GM19043 (cell line): ENCODE data around the gene MINK1.
"Not testable (repeated sequence)": the region's sequence is repeated elsewhere in the genome, so short reads cannot be mapped to it uniquely, and the experiment has no call there.

Experiments used
- ATAC-seq: cut with Tn5 transposase; IDR thresholded peaks from one replicate; pipeline ENCODE4 v1.9.1; 2021; ENCODE audit warnings: low read depth; ENCODE audit not compliant: unreplicated experiment

Gene MINK1

DNA sequence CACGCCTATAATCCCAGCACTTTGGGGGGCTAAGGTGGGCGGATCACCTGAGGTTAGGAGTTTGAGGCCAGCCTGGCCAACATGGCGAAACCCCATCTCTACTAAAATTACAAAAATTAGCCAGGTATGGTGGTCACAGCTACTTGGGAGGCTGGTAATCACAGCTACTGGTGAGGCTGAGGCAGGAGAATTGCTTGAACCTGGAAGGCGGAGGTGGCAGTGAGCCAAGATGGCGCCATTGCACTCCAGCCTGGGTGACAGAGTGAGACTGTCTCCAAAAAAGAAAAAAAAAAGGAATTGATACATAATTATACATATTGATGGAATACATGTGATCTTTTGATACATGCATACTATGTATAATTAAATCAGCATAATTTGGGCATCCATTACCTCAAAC lies 34.4 kb downstream of the MINK1 start:
- not testable (repeated sequence) for ATAC-seq

GRCh38 chr17:4869058-4869998 lies 36.2 kb downstream of the MINK1 start:
- not testable (repeated sequence) for ATAC-seq

GRCh38 chr17:4870855-4871254 lies 37.7 kb downstream of the MINK1 start:
- no peak for ATAC-seq

DNA sequence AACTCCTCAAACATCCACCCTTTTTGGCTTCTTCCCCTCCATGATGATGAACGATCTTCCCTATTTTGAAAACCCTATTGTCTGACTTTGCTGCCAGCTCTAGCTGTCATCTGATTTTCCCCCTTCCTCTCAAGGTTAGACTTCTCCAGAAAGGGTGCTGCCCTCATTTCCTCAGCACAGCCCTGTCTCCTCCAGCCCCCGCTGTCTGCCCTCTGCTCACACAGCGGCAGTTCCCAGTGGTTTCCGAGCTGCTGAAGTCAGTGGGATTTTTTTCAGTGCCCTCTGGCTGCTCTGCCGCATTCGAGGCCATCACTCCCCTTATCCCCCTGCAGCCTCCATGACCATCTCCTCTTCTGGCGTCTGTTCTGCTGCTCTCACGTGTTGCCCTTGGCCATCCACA lies 39.6 kb downstream of the MINK1 start:
- no peak for ATAC-seq

DNA sequence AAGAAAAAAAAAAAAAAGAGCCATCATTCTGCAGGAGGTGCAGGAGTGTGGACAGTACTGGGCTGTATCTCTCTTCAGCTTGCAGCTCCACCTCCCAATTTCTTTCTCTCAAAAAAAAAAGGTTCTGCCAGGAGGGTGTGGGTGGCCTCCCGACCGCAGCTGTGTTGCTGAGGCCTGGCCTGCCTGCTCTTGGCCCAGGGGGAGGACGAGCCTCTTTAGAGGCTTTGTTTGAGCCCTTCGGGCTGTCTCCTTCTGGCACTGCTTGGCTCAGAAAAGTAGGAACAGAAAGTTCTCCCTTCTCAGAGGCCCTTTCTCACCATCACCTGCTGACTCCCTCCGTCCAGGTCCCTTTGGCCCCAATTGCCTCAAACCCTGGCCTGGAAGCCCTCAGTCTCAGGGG lies 43.9 kb downstream of the MINK1 start:
- no peak for ATAC-seq

GRCh38 chr17:4879601-4880000 lies 46.5 kb downstream of the MINK1 start:
- ATAC-seq: no peak

GRCh38 chr17:4880857-4881256 lies 47.7 kb downstream of the MINK1 start:
- no peak for ATAC-seq

GRCh38 chr17:4881761-4882555 lies 48.8 kb downstream of the MINK1 start:
- ATAC-seq: no peak

DNA sequence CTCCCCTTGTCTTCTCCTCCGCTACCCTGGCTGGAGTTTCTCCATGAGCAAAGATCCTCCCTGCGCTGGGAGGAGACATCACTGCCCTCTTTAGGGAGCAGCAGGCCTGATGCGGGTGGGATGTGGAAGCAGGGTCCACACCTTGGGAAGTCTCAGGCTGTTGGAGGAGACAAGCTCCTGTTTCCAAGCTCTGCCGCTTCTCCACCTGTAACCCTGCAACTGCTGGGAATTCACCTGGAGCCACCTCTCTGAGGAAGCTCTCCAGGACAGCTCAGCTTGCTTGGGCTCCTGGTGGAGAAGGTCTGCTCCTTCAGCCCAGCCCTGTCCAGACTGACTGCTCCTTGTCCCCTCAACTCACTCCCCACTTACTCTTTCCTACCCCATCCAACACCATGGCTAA lies 51.3 kb downstream of the MINK1 start:
- no peak for ATAC-seq

DNA sequence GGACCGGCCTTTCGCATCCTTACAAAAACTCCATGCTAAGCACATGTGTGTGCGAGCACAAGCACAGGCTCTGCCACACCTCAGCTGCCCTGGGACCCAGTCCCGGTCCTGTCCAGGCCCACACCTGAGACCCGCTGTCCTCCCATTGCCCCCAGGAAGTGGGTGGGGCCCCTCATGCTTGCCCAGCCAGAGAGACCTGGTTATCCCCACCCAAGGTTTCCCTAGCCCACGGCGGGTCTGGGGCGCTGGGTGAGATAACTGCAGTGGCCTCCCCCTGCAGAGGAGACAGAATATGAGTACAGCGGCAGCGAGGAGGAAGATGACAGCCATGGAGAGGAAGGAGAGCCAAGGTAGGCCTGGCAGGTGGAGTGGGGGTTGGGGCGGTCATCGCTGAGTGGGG lies 53.7 kb downstream of the MINK1 start:
- ATAC-seq: no peak

GRCh38 chr17:4887581-4887980 lies 54.4 kb downstream of the MINK1 start:
- ATAC-seq: no peak

GRCh38 chr17:4891411-4892410 lies 58.6 kb downstream of the MINK1 start:
- ATAC-seq: no peak

- ATAC-seq: no peak
Observed at GRCh38 chr17:4892499-4893221, 59.5 kb downstream of the MINK1 start.

DNA sequence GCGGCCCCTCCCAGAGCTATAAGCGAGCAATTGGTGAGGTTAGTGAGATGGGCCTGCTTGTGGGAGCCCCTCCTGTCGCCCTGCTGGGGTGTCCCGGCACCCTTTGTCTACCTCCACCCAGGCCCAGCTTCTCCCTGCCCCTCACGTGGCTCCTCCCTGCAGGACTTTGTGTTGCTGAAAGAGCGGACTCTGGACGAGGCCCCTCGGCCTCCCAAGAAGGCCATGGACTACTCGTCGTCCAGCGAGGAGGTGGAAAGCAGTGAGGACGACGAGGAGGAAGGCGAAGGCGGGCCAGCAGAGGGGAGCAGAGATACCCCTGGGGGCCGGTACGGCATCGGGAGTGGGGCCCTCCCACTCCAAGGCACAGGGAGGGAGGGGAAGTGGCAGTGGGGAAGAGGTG lies 60.1 kb downstream of the MINK1 start:
- no peak for ATAC-seq

DNA sequence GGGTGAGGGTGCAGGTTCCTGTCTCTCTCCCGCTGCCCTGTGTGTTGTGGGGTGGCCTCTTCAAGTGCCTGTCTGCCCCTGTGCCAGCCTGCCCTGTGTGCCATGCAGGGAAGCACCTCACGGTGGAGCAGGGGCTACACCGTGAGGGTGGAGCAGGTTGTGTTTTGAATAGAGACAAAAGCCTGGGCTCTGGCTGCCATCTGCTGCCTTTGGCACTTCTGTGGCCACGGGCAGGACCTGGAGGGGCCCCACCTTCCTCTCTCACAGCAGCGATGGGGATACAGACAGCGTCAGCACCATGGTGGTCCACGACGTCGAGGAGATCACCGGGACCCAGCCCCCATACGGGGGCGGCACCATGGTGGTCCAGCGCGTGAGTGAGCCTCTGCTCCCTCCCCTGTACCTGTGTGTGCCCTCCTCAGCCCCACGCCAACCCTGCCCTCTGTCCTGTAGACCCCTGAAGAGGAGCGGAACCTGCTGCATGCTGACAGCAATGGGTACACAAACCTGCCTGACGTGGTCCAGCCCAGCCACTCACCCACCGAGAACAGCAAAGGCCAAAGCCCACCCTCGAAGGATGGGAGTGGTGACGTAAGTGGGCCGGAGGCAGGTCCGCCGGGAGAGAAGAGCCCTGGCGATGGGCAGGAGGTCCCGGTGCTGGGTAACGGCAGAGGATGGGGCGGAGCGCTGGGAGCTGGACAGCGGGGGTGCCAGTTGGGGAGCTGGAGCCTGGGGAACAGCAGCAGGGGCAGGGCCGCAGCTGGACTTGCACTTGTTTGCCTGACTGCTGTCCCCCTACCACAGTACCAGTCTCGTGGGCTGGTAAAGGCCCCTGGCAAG lies 60.8 kb downstream of the MINK1 start:
- ATAC-seq: no peak

- no peak for ATAC-seq
Observed at GRCh38 chr17:4895121-4895520, 62.0 kb downstream of the MINK1 start.

- ATAC-seq: no peak
Observed at GRCh38 chr17:4895657-4896331, 62.7 kb downstream of the MINK1 start.
